ENCODE data around the gene SCYL1. TPM values are rescaled to one million over a fixed set of nuclear protein-coding genes. Genes with fewer than 3 reads are reported as not detected.

SCYL1 gene
- total RNA-seq, 1 donor = 125 TPM

GRCh38 chr11:65496304-65497140 is 28.4 kb upstream of the SCYL1 start:
- H3K4me3 ChIP-seq (ENCODE audit: low read depth, low read length) = peak overlapping the region; percentile 46
- DNase-seq (ENCODE audit: low read depth) = peak; percentile 87
- TF ChIP-seq CTCF (IDR thresholded peaks at IDR 0.05; ENCODE audit: insufficient read depth, low read depth, low read length) = no peak

GRCh38 chr11:65497141-65498041 is 27.5 kb upstream of the SCYL1 start:
- peak; percentile 6 for TF ChIP-seq CTCF (IDR thresholded peaks at IDR 0.05; ENCODE audit: insufficient read depth, low read depth, low read length)
- peak; percentile 99 for DNase-seq (ENCODE audit: low read depth)
- H3K4me3 ChIP-seq (ENCODE audit: low read depth, low read length) = peak overlapping the region; percentile 96

- no peak for TF ChIP-seq CTCF (IDR thresholded peaks at IDR 0.05; ENCODE audit: insufficient read depth, low read depth, low read length)
- H3K4me3 ChIP-seq (ENCODE audit: low read depth, low read length) = peak overlapping the region; percentile 96
- peak; percentile 82 for DNase-seq (ENCODE audit: low read depth)
Observed at GRCh38 chr11:65498042-65498726, 26.7 kb upstream of the SCYL1 start.

GRCh38 chr11:65498727-65498976 is 26.2 kb upstream of the SCYL1 start:
- H3K4me3 ChIP-seq (ENCODE audit: low read depth, low read length) = peak overlapping the region; percentile 96
- TF ChIP-seq CTCF (IDR thresholded peaks at IDR 0.05; ENCODE audit: insufficient read depth, low read depth, low read length) = no peak
- no peak for DNase-seq (ENCODE audit: low read depth)

GRCh38 chr11:65498977-65499712 is 25.7 kb upstream of the SCYL1 start, which contains the start of gene MALAT1:
Gene MALAT1 (plus strand): TSS chr11:65499045.
- DNase-seq (ENCODE audit: low read depth) = peak; percentile 97
- no peak for TF ChIP-seq CTCF (IDR thresholded peaks at IDR 0.05; ENCODE audit: insufficient read depth, low read depth, low read length)
- H3K4me3 ChIP-seq (ENCODE audit: low read depth, low read length) = peak within 1 kb of the TSS; percentile 96

Data from fibroblast of villous mesenchyme (primary cell).